ENCODE results near the gene MAGI2.

- TF ChIP-seq CTCF (IDR thresholded peaks at IDR 0.05; ENCODE audit: insufficient read depth, low read depth, low read length), result no peak
- no peak for TF ChIP-seq EZH2 (IDR thresholded peaks at IDR 0.05; ENCODE audit: insufficient read depth, low read length)
These were observed 963.8 kb downstream of the MAGI2 start for GRCh38 chr7:78489476-78490240.

All from astrocyte (in vitro differentiated cells and primary cell).